Subcutaneous adipose tissue (tissue), 4 donors: Measurements from ENCODE around the gene PHACTR4. TPM values are rescaled to one million over a fixed set of nuclear protein-coding genes. Genes with fewer than 3 reads are reported as not detected.

Experiments used
- total RNA-seq, 4 donors: library from RNA; depleted of rRNA; stranded (reverse); fragments of >200 nt; gene quantifications; one replicate each; pipeline ENCODE4 v1.1.0, GENCODE V29; 2016
- TF ChIP-seq, protein P1 (sequence below): fragments of 450-650 bp; IDR thresholded peaks from one replicate; pipeline ENCODE4 v1.5.1; 2016; ENCODE audit warnings: low read depth, mild to moderate bottlenecking, control low read depth, antibody characterized with exemption, moderate library complexity

PHACTR4 gene
- total RNA-seq, 4 donors from 2014 or later, result 15.4 to 24.9 (median 19.1) TPM

DNA sequence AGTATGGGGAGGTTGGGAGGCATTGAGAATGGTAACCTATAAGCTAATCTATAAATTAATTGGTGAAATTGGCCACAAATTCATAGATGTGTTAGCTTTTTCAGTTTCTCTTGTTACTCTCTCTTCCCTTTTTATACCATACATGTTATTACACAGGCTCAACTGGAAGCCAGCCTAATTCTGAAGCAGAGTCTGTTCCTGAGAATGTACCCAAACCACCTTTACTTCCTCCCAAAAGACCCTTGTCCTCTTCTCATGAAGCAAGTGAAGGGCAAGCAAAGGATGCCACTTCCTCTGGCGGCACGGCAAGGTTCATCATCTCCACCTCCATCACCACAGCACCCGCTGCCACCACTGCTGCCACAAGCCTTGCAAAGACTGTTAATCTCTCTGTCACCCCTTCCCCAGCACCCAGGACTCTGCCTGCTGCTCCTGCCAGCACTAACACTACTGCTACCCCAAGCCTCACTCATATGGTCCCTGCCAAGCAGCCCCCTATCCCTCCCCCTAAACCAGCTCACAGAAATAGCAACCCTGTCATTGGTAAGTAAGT, 96.8 kb downstream of the PHACTR4 start:
- TF ChIP-seq, protein P1, sequence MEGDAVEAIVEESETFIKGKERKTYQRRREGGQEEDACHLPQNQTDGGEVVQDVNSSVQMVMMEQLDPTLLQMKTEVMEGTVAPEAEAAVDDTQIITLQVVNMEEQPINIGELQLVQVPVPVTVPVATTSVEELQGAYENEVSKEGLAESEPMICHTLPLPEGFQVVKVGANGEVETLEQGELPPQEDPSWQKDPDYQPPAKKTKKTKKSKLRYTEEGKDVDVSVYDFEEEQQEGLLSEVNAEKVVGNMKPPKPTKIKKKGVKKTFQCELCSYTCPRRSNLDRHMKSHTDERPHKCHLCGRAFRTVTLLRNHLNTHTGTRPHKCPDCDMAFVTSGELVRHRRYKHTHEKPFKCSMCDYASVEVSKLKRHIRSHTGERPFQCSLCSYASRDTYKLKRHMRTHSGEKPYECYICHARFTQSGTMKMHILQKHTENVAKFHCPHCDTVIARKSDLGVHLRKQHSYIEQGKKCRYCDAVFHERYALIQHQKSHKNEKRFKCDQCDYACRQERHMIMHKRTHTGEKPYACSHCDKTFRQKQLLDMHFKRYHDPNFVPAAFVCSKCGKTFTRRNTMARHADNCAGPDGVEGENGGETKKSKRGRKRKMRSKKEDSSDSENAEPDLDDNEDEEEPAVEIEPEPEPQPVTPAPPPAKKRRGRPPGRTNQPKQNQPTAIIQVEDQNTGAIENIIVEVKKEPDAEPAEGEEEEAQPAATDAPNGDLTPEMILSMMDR, result no peak

DNA sequence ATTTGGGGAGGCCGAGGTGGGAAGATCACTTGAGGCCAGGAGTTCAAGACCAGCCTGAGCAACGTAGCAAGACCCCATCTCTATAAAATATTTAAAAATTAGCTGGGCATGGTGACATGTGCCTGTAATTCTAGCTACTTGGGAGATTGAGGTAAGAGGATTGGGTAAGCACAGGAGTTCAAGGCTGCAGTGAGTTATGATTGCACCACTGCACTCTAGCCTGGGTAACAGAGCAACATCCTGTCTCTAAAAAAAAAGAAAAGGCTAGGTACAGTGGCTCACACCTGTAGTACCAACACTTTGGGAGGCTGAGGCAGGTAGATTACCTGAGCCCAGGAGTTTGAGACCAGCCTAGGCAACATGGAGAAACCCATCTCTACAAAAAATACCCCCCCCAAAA, 100.6 kb downstream of the PHACTR4 start:
- TF ChIP-seq, protein P1, result no peak

DNA sequence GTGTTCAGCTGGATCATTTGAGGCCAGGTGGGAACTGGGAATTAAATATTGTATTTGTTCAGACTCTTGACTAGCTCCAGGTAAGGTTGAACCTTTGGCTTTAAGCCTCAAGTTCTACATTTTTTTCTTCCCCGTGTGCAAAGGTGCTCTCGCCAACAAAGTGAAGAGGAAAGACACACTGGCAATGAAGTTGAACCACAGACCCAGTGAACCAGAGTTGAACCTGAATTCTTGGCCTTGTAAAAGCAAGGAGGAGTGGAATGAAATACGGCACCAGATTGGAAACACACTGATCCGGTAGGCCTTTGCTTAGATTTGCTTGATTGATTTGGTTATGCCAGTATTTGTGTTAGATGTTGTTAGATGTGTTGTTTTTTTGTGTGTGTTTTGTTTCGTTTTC, 110.8 kb downstream of the PHACTR4 start:
- TF ChIP-seq, protein P1, result no peak

GRCh38 chr1:28482138-28482537, 112.6 kb downstream of the PHACTR4 start:
- TF ChIP-seq, protein P1, result no peak

DNA sequence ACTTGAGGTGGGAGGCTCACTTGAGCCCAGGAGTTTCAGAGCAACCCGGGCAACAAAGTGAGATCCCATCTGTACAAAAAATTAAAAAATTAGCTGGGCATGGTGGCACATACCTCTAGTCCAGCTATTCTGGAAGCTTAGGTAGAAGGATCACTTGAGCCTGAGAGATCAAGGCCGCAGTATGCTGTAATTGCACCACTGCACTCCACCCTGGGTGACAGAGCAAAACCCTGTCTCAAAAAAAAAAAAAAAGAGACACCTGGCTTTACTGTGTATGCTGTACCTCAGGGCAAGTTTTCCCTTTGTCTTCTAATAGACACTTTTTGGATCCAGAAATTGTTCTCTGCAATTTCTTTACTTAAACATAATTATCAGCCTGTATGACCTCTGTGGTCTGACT, 113.2 kb downstream of the PHACTR4 start:
- TF ChIP-seq, protein P1, result no peak

DNA sequence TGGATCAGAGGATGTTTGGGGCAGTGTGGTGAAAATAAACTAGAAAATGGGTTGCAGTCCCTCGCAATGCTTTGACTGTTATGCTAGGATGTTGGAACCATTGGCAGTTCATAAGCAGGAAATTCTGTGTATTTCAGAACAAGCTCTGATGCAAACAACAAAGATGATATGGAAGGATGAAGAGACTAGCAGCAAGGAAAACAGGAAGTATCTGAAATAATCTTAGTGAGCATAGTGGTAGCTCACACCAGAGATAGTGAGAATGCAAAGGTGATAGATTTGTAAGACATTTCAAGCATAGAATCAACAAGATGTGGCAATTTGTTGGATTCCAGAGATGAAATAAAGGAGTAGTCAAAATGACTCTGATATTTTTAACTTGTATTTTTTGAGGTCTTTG, 125.2 kb downstream of the PHACTR4 start:
- TF ChIP-seq, protein P1, result no peak

DNA sequence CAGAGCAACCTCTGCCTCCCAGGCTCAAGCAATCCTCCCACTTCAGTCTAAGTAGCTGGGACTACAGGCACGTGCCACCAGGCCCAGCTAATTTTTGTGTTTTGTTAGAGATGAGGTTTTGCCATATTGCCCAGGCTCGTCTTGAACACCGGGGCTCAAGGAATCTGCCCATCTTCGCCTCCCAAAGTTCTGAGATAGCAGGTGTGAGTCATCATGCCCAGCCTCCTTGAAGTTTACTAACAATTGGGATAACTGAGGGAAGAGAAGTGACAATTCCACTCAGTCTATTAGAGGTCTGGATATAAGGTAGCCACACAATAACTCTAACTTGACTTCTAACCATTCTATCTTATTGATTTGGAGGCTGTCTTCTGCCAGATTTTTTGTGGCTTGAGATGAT, 130.0 kb downstream of the PHACTR4 start:
- TF ChIP-seq, protein P1, result no peak
